ENCODE results near the gene WNT3A. TPM values are rescaled to one million over a fixed set of nuclear protein-coding genes. Genes with fewer than 3 reads are reported as not detected.
A peak's percentile ranks its signal among the peaks of the same experiment; 100 is the strongest.
"Not testable (repeated sequence)": the region's sequence is repeated elsewhere in the genome, so short reads cannot be mapped to it uniquely, and the experiment has no call there.

WNT3A gene
- total RNA-seq, 1 donor from 2014 or later = not detected

DNA sequence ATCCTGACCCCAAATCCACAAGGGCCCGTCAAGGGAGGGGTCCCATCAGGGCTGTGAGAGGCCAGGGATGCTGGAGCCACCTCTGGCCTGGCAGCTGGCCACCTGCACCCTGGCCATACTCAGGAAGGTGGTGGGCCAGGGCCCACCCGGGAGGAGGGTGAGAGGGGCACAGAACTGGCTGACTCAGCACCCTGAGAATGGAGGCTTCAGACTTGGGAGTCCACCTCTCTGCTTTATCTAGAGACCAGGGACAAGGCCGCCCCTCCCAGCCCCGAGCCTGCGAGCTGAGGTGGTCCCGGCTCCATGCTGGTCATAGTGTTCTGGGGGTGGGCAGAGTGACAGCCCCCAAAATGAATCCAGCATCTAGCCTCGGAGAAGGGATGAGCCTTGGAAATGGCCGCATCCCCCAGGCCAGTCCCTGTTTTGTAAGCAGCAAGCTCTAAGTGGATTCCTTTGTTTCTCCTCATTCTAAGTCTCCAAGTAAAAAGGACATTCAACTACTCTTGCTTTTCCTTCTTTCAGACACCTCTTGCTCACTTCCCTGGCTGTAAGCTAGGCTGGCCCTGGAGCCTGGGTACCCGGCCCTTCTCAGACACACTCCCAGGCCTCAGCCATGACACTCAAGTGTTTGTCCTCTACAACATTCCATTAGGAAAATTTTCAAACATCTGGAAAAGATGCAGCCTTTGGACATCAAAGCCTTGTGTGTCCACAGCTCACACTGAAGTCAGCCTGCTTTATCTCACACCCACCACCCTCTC, 12.3 kb downstream of the WNT3A start:
- Mint-ChIP-seq H3K36me3 (ENCODE audit: low read depth) (no peaks in the 10 kb centered on the region), H3K4me1 (ENCODE audit: low read depth) (peaks cover 7% of the 10 kb centered on the region), H3K9me3 (ENCODE audit: low read depth) (no peaks in the 10 kb centered on the region), H3K27me3 (ENCODE audit: low read depth) (peaks cover 11% of the 10 kb centered on the region), H3K4me3 (ENCODE audit: unreplicated experiment) (no peak overlapping the region), H3K27ac (ENCODE audit: unreplicated experiment) (no peak overlapping the region)
- peak; percentile 77 for DNase-seq (ENCODE audit: low spot score)
- TF ChIP-seq, protein P1, sequence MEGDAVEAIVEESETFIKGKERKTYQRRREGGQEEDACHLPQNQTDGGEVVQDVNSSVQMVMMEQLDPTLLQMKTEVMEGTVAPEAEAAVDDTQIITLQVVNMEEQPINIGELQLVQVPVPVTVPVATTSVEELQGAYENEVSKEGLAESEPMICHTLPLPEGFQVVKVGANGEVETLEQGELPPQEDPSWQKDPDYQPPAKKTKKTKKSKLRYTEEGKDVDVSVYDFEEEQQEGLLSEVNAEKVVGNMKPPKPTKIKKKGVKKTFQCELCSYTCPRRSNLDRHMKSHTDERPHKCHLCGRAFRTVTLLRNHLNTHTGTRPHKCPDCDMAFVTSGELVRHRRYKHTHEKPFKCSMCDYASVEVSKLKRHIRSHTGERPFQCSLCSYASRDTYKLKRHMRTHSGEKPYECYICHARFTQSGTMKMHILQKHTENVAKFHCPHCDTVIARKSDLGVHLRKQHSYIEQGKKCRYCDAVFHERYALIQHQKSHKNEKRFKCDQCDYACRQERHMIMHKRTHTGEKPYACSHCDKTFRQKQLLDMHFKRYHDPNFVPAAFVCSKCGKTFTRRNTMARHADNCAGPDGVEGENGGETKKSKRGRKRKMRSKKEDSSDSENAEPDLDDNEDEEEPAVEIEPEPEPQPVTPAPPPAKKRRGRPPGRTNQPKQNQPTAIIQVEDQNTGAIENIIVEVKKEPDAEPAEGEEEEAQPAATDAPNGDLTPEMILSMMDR (IDR thresholded peaks at IDR 0.05) = no peak

DNA sequence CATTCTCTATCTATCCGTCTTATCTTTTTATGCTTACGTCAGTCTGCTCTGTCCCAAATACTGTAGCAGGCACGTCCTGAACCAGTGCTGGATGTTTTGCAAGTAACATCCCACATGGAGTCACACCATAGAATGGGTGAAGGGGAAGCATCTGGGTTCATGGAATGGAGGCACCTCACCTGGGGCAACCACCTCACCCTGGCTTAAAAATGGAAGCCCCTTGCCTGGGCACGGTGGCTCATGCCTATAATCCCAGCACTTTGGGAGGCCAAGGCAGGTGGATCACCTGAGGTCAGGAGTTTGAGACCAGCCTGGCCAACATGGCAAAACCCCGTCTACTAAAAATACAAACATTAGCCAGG, 12.9 kb downstream of the WNT3A start:
- not testable (repeated sequence) for DNase-seq (ENCODE audit: low spot score); H3K4me3 Mint-ChIP-seq (ENCODE audit: unreplicated experiment); H3K36me3 Mint-ChIP-seq (ENCODE audit: low read depth); H3K27ac Mint-ChIP-seq (ENCODE audit: unreplicated experiment); H3K9me3 Mint-ChIP-seq (ENCODE audit: low read depth); H3K4me1 Mint-ChIP-seq (ENCODE audit: low read depth)
- peaks cover 16% of the 10 kb centered on the region for H3K27me3 Mint-ChIP-seq (ENCODE audit: low read depth)

DNA sequence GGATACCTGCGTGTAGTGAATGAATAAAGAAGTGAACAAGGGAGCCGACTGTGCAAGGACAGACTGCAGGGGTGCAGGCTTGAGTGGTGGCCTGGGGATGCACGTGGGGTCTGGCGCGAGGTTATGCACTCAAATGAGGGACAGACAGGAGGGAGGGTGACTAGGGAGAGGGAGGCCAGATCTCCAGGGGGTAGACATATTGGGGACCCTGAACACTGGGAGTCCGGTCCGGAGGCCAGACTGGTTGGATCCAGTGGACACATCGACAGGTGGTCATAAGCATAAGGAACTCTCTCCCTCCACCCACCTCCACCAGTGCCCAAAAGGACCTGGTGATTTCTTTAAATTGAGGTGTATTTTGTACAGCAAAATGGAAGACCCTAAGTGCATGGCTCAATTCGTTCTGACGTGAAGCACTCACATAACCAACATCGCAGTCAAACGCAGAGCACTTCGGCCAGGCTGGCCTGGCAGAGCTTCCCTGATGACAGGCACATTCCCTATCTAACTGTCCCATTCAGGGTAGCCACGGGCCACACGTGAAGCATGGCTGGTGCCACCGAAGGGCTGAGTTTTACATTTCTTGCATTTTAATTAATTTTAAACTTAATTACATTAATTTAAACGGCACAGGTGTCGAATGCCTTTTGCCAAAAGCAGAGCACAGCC, 14.0 kb downstream of the WNT3A start:
- Mint-ChIP-seq H3K27ac (ENCODE audit: unreplicated experiment) (no peak overlapping the region), H3K36me3 (ENCODE audit: low read depth) (no peaks in the 10 kb centered on the region), H3K4me3 (ENCODE audit: unreplicated experiment) (no peak overlapping the region), H3K9me3 (ENCODE audit: low read depth) (peaks cover 11% of the 10 kb centered on the region), H3K4me1 (ENCODE audit: low read depth) (no peaks in the 10 kb centered on the region), H3K27me3 (ENCODE audit: low read depth) (peaks cover 25% of the 10 kb centered on the region)
- TF ChIP-seq, protein P1 (IDR thresholded peaks at IDR 0.05) = no peak
- DNase-seq (ENCODE audit: low spot score) = peak; percentile 53

DNA sequence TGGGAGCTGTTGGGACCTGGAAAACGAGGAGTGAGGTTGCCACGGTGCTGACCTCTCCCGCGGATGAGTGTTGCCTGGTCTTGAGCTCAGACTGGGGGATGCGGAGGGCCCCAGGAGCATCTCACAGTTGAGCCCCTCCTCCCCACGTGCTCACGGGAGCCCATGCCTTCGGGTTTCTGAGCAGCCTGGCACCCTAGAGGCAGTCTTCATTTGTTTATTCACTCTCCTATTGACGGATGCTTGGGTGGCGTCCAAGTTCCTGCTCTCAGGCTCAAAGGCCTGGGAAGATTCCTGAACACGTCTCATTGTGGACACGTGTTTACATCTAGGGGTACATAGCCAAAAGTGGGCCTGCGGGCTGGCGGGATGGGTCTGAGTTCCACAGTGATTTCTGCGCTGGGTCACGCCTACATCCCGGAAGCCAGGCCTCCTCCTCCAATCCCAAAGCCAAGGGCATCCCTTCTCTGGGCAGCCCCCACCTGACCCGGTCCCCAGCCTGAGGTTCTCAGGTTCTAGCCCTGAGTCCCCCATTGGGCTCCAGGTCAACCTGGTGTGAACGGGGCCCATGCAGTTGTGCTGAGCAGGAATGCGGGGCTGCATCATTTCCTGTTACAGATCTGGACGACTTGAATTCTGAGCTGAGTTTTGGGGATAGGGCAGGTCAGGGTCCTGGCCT, 14.7 kb downstream of the WNT3A start:
- Mint-ChIP-seq H3K27me3 (ENCODE audit: low read depth) (peaks cover 25% of the 10 kb centered on the region), H3K27ac (ENCODE audit: unreplicated experiment) (no peak overlapping the region), H3K4me3 (ENCODE audit: unreplicated experiment) (no peak overlapping the region), H3K4me1 (ENCODE audit: low read depth) (no peaks in the 10 kb centered on the region), H3K9me3 (ENCODE audit: low read depth) (peaks cover 11% of the 10 kb centered on the region), H3K36me3 (ENCODE audit: low read depth) (no peaks in the 10 kb centered on the region)
- DNase-seq (ENCODE audit: low spot score) = peak; percentile 44
- TF ChIP-seq, protein P1 (IDR thresholded peaks at IDR 0.05) = no peak

DNA sequence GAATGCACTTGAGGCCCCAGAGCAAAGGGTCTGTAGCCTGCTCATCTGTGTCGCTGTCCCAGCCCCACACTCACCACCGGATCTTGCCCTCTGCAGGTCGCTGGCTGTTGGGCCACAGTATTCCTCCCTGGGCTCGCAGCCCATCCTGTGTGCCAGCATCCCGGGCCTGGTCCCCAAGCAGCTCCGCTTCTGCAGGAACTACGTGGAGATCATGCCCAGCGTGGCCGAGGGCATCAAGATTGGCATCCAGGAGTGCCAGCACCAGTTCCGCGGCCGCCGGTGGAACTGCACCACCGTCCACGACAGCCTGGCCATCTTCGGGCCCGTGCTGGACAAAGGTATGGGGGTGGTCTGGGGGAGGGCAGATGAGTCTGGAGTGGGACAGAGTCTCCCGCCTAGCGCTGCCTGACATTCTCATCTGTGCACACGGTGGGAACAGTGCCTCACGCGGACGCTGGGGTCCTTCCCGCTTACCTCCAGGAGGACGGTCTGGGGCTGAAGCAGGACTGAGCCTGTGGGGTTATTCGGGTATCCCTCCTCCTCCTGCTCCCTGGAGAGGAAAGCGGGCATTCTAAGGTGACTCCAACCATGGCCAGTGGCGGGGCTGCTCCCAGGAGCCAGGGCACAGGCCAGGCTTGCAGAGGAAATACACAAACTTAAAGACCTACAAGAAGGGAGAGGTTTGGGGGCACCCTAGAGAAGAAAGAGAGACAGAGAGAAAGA, 15.9 kb downstream of the WNT3A start:
- no peak overlapping the region for H3K4me3 Mint-ChIP-seq (ENCODE audit: unreplicated experiment)
- no peak overlapping the region for H3K27ac Mint-ChIP-seq (ENCODE audit: unreplicated experiment)
- peaks cover 11% of the 10 kb centered on the region for H3K9me3 Mint-ChIP-seq (ENCODE audit: low read depth)
- DNase-seq (ENCODE audit: low spot score) = peak; percentile 93
- TF ChIP-seq, protein P1 (IDR thresholded peaks at IDR 0.05) = no peak
- H3K27me3 Mint-ChIP-seq (ENCODE audit: low read depth) = peaks cover 35% of the 10 kb centered on the region
- H3K4me1 Mint-ChIP-seq (ENCODE audit: low read depth) = no peaks in the 10 kb centered on the region
- no peaks in the 10 kb centered on the region for H3K36me3 Mint-ChIP-seq (ENCODE audit: low read depth)
